Right lobe of liver (tissue), 6 donors: ENCODE measurements around the gene CYB5D1. TPM values are rescaled to one million over a fixed set of nuclear protein-coding genes. Genes with fewer than 3 reads are reported as not detected.

Experiments
- ATAC-seq, 4 donors: fragments of 200-7000 bp; cut with Tn5 transposase; one replicate each; pipeline ENCODE4 v1.9.1; 2020; ENCODE audit warnings: mild to moderate bottlenecking in 4 of 4, moderate library complexity in 4 of 4
- DNase-seq, 3 donors: peaks; one replicate each; pipeline ENCODE4 v3.0.0-alpha.2; 2020
- H3K27ac ChIP-seq, 3 donors: fragments of 200-600 bp; one replicate each; pipeline ENCODE4 v1.8.0; 2022
- H3K27me3 ChIP-seq, 2 donors: fragments of 200-600 bp; one replicate each; pipeline ENCODE4 v1.8.0; 2022
- H3K36me3 ChIP-seq, 4 donors: fragments of 200-600 bp; sonication (generic) in 1 of 4; one replicate each; pipeline versions ENCODE4 v1.5.1 to v1.8.0; 2017 to 2022; ENCODE audit warnings: control low read depth in 1 of 4
- H3K4me1 ChIP-seq, 4 donors: fragments of 200-600 bp; sonication (generic) in 1 of 4; one replicate each; pipeline versions ENCODE4 v1.5.1 to v1.8.0; 2017 to 2022; ENCODE audit warnings: control low read depth in 1 of 4
- H3K4me3 ChIP-seq, 3 donors: fragments of 200-600 bp; one replicate each; pipeline ENCODE4 v1.8.0; 2022
- H3K9me3 ChIP-seq, 4 donors: fragments of 200-600 bp; sonication (generic) in 1 of 4; one replicate each; pipeline versions ENCODE4 v1.5.1 to v1.8.0; 2017 to 2022; ENCODE audit warnings: control low read depth in 1 of 4
- CTCF ChIP-seq, 4 donors: fragments of 200-600 bp in 3 of 4; fragments of 450-650 bp in 1 of 4; IDR thresholded peaks; one replicate each; pipeline versions ENCODE4 v1.5.1 to v1.8.0; 2016 to 2022; ENCODE audit warnings: antibody characterized with exemption in 4 of 4, mild to moderate bottlenecking in 2 of 4
- POLR2A ChIP-seq: fragments of 450-650 bp; IDR thresholded peaks from one replicate; pipeline ENCODE4 v1.6.1; 2017; ENCODE audit warnings: antibody characterized with exemption, mild to moderate bottlenecking
- whole genome bisulfite sequencing: methylation state at CpG from one replicate; pipeline ENCODE4 v1.1.6; 2018; ENCODE audit warnings: low coverage, low lambda C conversion rate; ENCODE audit not compliant: insufficient coverage; ENCODE audit errors: missing lambda C conversion rate; 5-methylcytosine and 5-hydroxymethylcytosine counted together
- intact Hi-C, 2 donors: fragments of 100-400 bp; cut with DNase I; formaldehyde crosslinking; loops; one replicate each; pipeline versions ENCODE4 v1.11.2 to v1.14.1; 2022
- total RNA-seq, 6 experiments: library from RNA; depleted of rRNA in 2 of 6; stranded (reverse); fragments of >200 nt in 2 of 6; fragmentation: NEBNext Ultra II Directional in 3 of 6; extraction: Animal tissue kit (Norgen Biotek cat#: 25700) in 3 of 6; gene quantifications; one replicate each; pipeline versions ENCODE4 v1.1.0 to v1.2.4, GENCODE V29; 2016 to 2023
- donor health status: DM: no; HTN: yes; CAD: no.
- donor health status: DM: no; HTN: no; CAD: no.
- donor health status: DM: no; HTN: no; CAD: no.
- donor health status: DM: no; HTN: yes; CAD: no.
- donor health status: DM: no; HTN: yes; CAD: no.

CYB5D1 gene
- total RNA-seq, 6 experiments from 2014 or later = 6.0 to 11.7 (median 7.4) TPM

GRCh38 chr17:7854078-7854777 is 3.6 kb upstream of the CYB5D1 start:
- 81% methylated on average over 29 of the region's 31 CpGs for WGBS
- DNase-seq (peak in 2 of 3 donors; percentile 24 to 58), ATAC-seq (no peak)
- TF ChIP-seq CTCF (IDR thresholded peaks at IDR 0.05) (no peak), POLR2A (no peak)
- Histone ChIP-seq H3K27ac (no peak overlapping the region), H3K27me3 (no peaks in the 10 kb centered on the region), H3K4me3 (no peak overlapping the region), H3K4me1 (peaks cover 0 to 22% (median 7%) of the 10 kb centered on the region in 4 donors), H3K9me3 (no peaks in the 10 kb centered on the region), H3K36me3 (peaks cover 0 to 45% (median 17%) of the 10 kb centered on the region in 4 donors)
- intact Hi-C loops = loop anchor here in 1 of 2 donors (5.0 kb wide), 1 partner anchor 37 kb away; no protein-coding TSS in a partner anchor

GRCh38 chr17:7854851-7855659 is 2.7 kb upstream of the CYB5D1 start, which contains the start of gene TMEM88:
Gene TMEM88, plus strand, starts transcription at chr17:7855066. Its CDS starts 9 bp downstream, at chr17:7855075.
- ATAC-seq (no peak), DNase-seq (peak in 2 of 3 donors; percentile 45 to 51)
- H3K4me1 ChIP-seq = peaks cover 0 to 22% (median 7%) of the 10 kb centered on the region in 4 donors
- TF ChIP-seq CTCF (IDR thresholded peaks at IDR 0.05) (no peak), POLR2A (no peak)
- no peak within 1 kb of the TSS for H3K4me3 ChIP-seq
- peaks cover 0 to 37% (median 12%) of the 10 kb centered on the region in 4 donors for H3K36me3 ChIP-seq
- H3K27me3 ChIP-seq = no peaks in the 10 kb centered on the region
- intact Hi-C loops = loop anchor here in 1 of 2 donors (5.0 kb wide), 1 partner anchor 38 kb away; no protein-coding TSS in a partner anchor
- peak within 1 kb of the TSS in 2 of 3 donors; percentile 15 to 84 for H3K27ac ChIP-seq
- no peaks in the 10 kb centered on the region for H3K9me3 ChIP-seq
- 71% methylated on average over 19 of the region's 57 CpGs for WGBS

- peak overlapping the region in 1 of 3 donors; percentile 84 for H3K27ac ChIP-seq
- peaks cover 0 to 31% (median 9%) of the 10 kb centered on the region in 4 donors for H3K36me3 ChIP-seq
- no peak for TF ChIP-seq POLR2A
- no peak for TF ChIP-seq CTCF (IDR thresholded peaks at IDR 0.05)
- no peaks in the 10 kb centered on the region for H3K9me3 ChIP-seq
- DNase-seq (peak in 2 of 3 donors; percentile 44 to 59), ATAC-seq (no peak)
- WGBS = 23% methylated on average over 9 of the region's 15 CpGs
- H3K27me3 ChIP-seq = no peaks in the 10 kb centered on the region
- intact Hi-C loops = no loop called here
- H3K4me3 ChIP-seq = no peak overlapping the region
- H3K4me1 ChIP-seq = peaks cover 0 to 22% (median 7%) of the 10 kb centered on the region in 4 donors
These were observed 2.2 kb upstream of the CYB5D1 start for GRCh38 chr17:7855660-7856010.

GRCh38 chr17:7856011-7856810 is 1.6 kb upstream of the CYB5D1 start:
- TF ChIP-seq POLR2A = no peak
- TF ChIP-seq CTCF (IDR thresholded peaks at IDR 0.05) = no peak
- WGBS = 4% methylated on average over 14 of the region's 29 CpGs
- Histone ChIP-seq H3K9me3 (no peaks in the 10 kb centered on the region), H3K4me3 (peak overlapping the region; percentile 72 to 97 (median 86)), H3K27ac (peak overlapping the region; percentile 73 to 84 (median 84)), H3K36me3 (peaks cover 0 to 28% (median 8%) of the 10 kb centered on the region in 4 donors), H3K27me3 (no peaks in the 10 kb centered on the region), H3K4me1 (peaks cover 0 to 22% (median 7%) of the 10 kb centered on the region in 4 donors)
- intact Hi-C loops = no loop called here
- ATAC-seq (peak in 2 of 4 donors; percentile 0), DNase-seq (peak; percentile 69 to 70 (median 69))
